Sigmoid colon (tissue), 4 donors: Measurements from ENCODE around the gene ETV5.

ENCODE experiments used
- CTCF ChIP-seq, 4 experiments: fragments of 450-650 bp in 3 of 4; fragments of 200-600 bp in 1 of 4; IDR thresholded peaks; one replicate each; pipeline ENCODE4 v1.5.1; 2016 to 2019; ENCODE audit warnings: antibody characterized with exemption in 4 of 4, mild to moderate bottlenecking in 3 of 4, moderate library complexity in 2 of 4
- EP300 ChIP-seq, 4 donors: sonication (generic); formaldehyde crosslinking; IDR thresholded peaks; one replicate each; pipeline ENCODE4 v1.6.1; 2017; ENCODE audit warnings: antibody characterized with exemption in 4 of 4
- POLR2A ChIP-seq, 2 donors: fragments of 450-650 bp; IDR thresholded peaks; one replicate each; pipeline ENCODE4 v1.6.1; 2016; ENCODE audit warnings: antibody characterized with exemption in 2 of 2, mild to moderate bottlenecking in 2 of 2, moderate library complexity in 2 of 2
- POLR2AphosphoS5 ChIP-seq, 4 donors: sonication (generic); formaldehyde crosslinking; IDR thresholded peaks; one replicate each; pipeline ENCODE4 v1.6.1; 2017; ENCODE audit warnings: antibody characterized with exemption in 4 of 4

- TF ChIP-seq POLR2A (IDR thresholded peaks at IDR 0.05) (no peak), CTCF (IDR thresholded peaks at IDR 0.05) (no peak), POLR2AphosphoS5 (IDR thresholded peaks at IDR 0.05) (no peak), EP300 (IDR thresholded peaks at IDR 0.05) (no peak)
These were observed 104.2 kb downstream of the ETV5 start for GRCh38 chr3:186004671-186005070.
